ENCODE data around the gene C9orf40.

Gene C9orf40

GRCh38 chr9:74952201-74953151 is at the start of gene C9orf40:
C9orf40 (minus strand) TSS chr9:74952912; CDS start chr9:74952611, 301 bp downstream.
- peaks cover 8% of the 10 kb centered on the region for H3K4me1 ChIP-seq (ENCODE audit: insufficient read depth, low read length)
- H2AFZ ChIP-seq (ENCODE audit: low read depth, low read length): peak within 1 kb of the TSS; percentile 94
- no peaks in the 10 kb centered on the region for H3K36me3 ChIP-seq (ENCODE audit: insufficient read depth, low read length)
- no peaks in the 10 kb centered on the region for H3K9me3 ChIP-seq (ENCODE audit: low read length)
- H3K27me3 ChIP-seq (ENCODE audit: insufficient read depth, low read length): no peaks in the 10 kb centered on the region
- H3K4me3 ChIP-seq (ENCODE audit: low read length): peak within 1 kb of the TSS; percentile 99

DNA sequence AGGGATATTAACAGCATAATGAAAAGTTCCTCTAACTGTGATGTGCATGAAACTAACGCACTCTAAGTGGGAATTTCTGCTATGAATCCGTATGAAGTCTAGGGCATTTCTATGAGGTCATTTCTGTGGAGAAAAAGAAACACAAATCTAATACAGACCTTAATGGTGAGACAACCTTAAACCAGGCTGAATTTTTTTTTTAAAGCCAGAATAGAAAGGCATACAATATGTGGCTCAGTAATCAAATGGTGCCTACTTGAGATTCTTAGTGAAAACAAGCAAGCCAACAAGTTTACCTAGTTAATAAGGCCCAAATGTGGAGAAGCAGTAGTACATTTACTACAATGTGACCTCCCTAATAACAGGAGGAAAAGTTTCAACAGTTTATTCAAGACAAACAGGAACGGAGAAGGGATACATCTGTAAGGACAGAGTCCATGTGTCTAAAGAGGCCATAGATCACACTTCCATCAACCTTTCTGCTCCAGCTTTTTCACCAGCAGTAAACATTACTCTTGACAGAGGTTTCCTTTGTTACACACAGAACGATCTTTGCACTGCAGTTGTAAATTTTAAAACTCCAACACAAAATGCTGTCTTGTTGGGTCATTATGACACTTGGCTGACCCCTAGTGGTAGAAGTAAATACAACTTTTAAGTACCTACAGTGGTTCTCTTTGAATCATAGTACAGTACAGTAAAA is 49.2 kb upstream of the C9orf40 start:
- H2AFZ ChIP-seq (ENCODE audit: low read depth, low read length): no peak overlapping the region
- H3K4me1 ChIP-seq (ENCODE audit: insufficient read depth, low read length): no peaks in the 10 kb centered on the region
- no peaks in the 10 kb centered on the region for H3K9me3 ChIP-seq (ENCODE audit: low read length)
- H3K36me3 ChIP-seq (ENCODE audit: insufficient read depth, low read length): no peaks in the 10 kb centered on the region
- no peaks in the 10 kb centered on the region for H3K27me3 ChIP-seq (ENCODE audit: insufficient read depth, low read length)
- no peak overlapping the region for H3K4me3 ChIP-seq (ENCODE audit: low read length)

- H2AFZ ChIP-seq (ENCODE audit: low read depth, low read length): no peak overlapping the region
Measured at GRCh38 chr9:75000835-75001234, 48.1 kb upstream of the C9orf40 start.

DNA sequence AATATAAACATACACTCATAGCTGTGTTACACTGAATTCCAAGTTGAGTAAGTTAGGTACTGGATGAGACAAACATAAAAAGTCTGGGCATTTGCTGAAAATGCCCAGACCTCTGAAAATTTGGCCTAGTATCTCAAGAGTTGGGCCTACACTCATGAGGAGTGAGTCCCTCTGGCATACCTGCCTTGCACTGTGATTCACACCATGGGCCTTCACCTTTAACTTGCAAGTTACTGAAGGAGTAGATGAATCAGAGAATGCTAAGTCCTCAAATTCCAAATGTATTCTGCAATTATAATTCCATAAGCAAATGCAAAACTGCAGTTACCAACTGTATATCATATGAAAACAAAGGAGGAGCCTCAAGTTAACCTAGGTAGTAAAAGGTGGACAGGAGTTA is 32.3 kb upstream of the C9orf40 start:
- H3K4me1 ChIP-seq (ENCODE audit: insufficient read depth, low read length): peaks cover 4% of the 10 kb centered on the region
- no peaks in the 10 kb centered on the region for H3K27me3 ChIP-seq (ENCODE audit: insufficient read depth, low read length)
- H3K4me3 ChIP-seq (ENCODE audit: low read length): no peak overlapping the region
- peaks cover 4% of the 10 kb centered on the region for H3K36me3 ChIP-seq (ENCODE audit: insufficient read depth, low read length)
- H3K9me3 ChIP-seq (ENCODE audit: low read length): no peaks in the 10 kb centered on the region
- H2AFZ ChIP-seq (ENCODE audit: low read depth, low read length): no peak overlapping the region

More at GRCh38 chr9:75000835-75001234, 48.1 kb upstream of the C9orf40 start:
- Histone ChIP-seq H3K27me3 (ENCODE audit: insufficient read depth, low read length) (no peaks in the 10 kb centered on the region), H3K4me3 (ENCODE audit: low read length) (no peak overlapping the region), H3K36me3 (ENCODE audit: insufficient read depth, low read length) (peaks cover 2% of the 10 kb centered on the region), H3K4me1 (ENCODE audit: insufficient read depth, low read length) (no peaks in the 10 kb centered on the region), H3K9me3 (ENCODE audit: low read length) (no peaks in the 10 kb centered on the region)

- peaks cover 4% of the 10 kb centered on the region for H3K4me1 ChIP-seq (ENCODE audit: insufficient read depth, low read length)
- H3K4me3 ChIP-seq (ENCODE audit: low read length): no peak overlapping the region
- H3K9me3 ChIP-seq (ENCODE audit: low read length): no peaks in the 10 kb centered on the region
- H2AFZ ChIP-seq (ENCODE audit: low read depth, low read length): no peak overlapping the region
- H3K36me3 ChIP-seq (ENCODE audit: insufficient read depth, low read length): peaks cover 4% of the 10 kb centered on the region
- H3K27me3 ChIP-seq (ENCODE audit: insufficient read depth, low read length): no peaks in the 10 kb centered on the region
Measured at GRCh38 chr9:74983709-74984108, 31.0 kb upstream of the C9orf40 start.

DNA sequence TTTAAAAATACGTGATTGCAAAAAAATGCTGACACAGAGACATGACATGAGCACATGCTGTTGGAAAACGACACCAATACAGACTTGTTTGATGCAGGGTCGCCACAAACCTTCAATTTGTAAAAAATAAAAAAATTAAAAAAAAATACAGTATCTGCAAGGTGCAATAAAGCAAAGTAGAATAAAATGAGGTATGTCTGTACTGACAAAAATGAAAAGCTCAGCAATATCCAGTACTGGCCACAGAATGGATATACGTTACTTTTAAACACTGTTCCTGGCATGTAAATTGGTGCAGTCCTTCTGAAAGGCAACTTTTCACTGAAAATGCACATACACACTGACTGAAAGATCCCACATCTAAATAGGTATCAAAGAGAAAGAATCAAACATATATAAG is 27.1 kb upstream of the C9orf40 start:
- H3K4me1 ChIP-seq (ENCODE audit: insufficient read depth, low read length): no peaks in the 10 kb centered on the region
- H3K27me3 ChIP-seq (ENCODE audit: insufficient read depth, low read length): no peaks in the 10 kb centered on the region
- H3K4me3 ChIP-seq (ENCODE audit: low read length): no peak overlapping the region
- H3K36me3 ChIP-seq (ENCODE audit: insufficient read depth, low read length): peaks cover 3% of the 10 kb centered on the region
- H2AFZ ChIP-seq (ENCODE audit: low read depth, low read length): no peak overlapping the region
- no peaks in the 10 kb centered on the region for H3K9me3 ChIP-seq (ENCODE audit: low read length)

DNA sequence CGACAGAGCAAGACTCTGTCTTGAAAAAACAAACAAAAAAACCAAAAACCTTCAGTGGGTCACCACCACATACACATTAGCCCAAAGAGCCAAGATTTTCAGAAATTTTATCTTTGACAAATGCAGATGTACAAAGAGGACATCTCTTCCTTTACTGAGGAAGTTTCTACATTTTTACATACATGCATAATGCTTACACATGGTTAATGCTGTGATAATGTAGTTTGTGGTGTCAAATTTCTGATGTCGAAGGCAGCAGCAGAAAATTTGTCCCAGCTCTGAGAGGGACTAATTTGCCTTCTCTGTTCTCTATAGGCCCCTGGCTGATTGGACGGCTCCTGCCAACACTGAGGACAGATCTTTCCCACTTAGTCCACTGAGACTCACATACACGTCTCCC is 24.6 kb upstream of the C9orf40 start:
- H3K9me3 ChIP-seq (ENCODE audit: low read length): no peaks in the 10 kb centered on the region
- no peaks in the 10 kb centered on the region for H3K27me3 ChIP-seq (ENCODE audit: insufficient read depth, low read length)
- no peak overlapping the region for H2AFZ ChIP-seq (ENCODE audit: low read depth, low read length)

GRCh38 chr9:74975538-74975937 is 22.8 kb upstream of the C9orf40 start:
- H3K9me3 ChIP-seq (ENCODE audit: low read length): no peaks in the 10 kb centered on the region

More for the DNA sequence above, 24.6 kb upstream of the C9orf40 start:
- Histone ChIP-seq H3K36me3 (ENCODE audit: insufficient read depth, low read length) (no peaks in the 10 kb centered on the region), H3K4me1 (ENCODE audit: insufficient read depth, low read length) (no peaks in the 10 kb centered on the region), H3K4me3 (ENCODE audit: low read length) (no peak overlapping the region)

GRCh38 chr9:74974558-74974957 is 21.8 kb upstream of the C9orf40 start:
- Histone ChIP-seq H3K4me3 (ENCODE audit: low read length) (no peak overlapping the region), H3K36me3 (ENCODE audit: insufficient read depth, low read length) (no peaks in the 10 kb centered on the region), H3K9me3 (ENCODE audit: low read length) (no peaks in the 10 kb centered on the region), H3K4me1 (ENCODE audit: insufficient read depth, low read length) (no peaks in the 10 kb centered on the region), H3K27me3 (ENCODE audit: insufficient read depth, low read length) (no peaks in the 10 kb centered on the region), H2AFZ (ENCODE audit: low read depth, low read length) (no peak overlapping the region)

More at GRCh38 chr9:74975538-74975937, 22.8 kb upstream of the C9orf40 start:
- H2AFZ ChIP-seq (ENCODE audit: low read depth, low read length): no peak overlapping the region
- H3K4me1 ChIP-seq (ENCODE audit: insufficient read depth, low read length): no peaks in the 10 kb centered on the region
- no peaks in the 10 kb centered on the region for H3K27me3 ChIP-seq (ENCODE audit: insufficient read depth, low read length)
- H3K36me3 ChIP-seq (ENCODE audit: insufficient read depth, low read length): no peaks in the 10 kb centered on the region
- H3K4me3 ChIP-seq (ENCODE audit: low read length): no peak overlapping the region

- Histone ChIP-seq H2AFZ (ENCODE audit: low read depth, low read length) (no peak overlapping the region), H3K9me3 (ENCODE audit: low read length) (no peaks in the 10 kb centered on the region), H3K27me3 (ENCODE audit: insufficient read depth, low read length) (no peaks in the 10 kb centered on the region), H3K4me3 (ENCODE audit: low read length) (no peak overlapping the region), H3K4me1 (ENCODE audit: insufficient read depth, low read length) (no peaks in the 10 kb centered on the region), H3K36me3 (ENCODE audit: insufficient read depth, low read length) (no peaks in the 10 kb centered on the region)
Measured at GRCh38 chr9:74973714-74974113, 21.0 kb upstream of the C9orf40 start.

DNA sequence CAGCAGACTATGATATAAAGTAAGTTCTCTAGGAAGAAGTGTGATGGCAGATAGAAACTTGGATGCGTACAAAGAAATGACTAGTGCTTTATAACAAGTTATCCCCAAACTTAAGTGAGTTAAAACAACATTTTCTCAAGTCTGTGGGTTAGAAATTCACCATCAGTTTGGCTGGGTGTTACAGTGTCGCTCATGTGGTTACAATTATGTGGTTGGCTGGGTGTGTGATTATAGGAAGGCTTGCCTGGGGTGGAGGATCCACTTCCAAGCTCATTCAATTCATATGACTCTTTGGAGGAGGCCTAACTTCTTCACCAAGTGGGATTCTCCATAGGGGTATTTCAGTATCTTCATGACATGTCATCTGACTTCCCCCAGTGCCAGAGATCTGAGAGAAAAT is 10.3 kb upstream of the C9orf40 start:
- Histone ChIP-seq H2AFZ (ENCODE audit: low read depth, low read length) (no peak overlapping the region), H3K4me1 (ENCODE audit: insufficient read depth, low read length) (no peaks in the 10 kb centered on the region), H3K4me3 (ENCODE audit: low read length) (no peak overlapping the region), H3K9me3 (ENCODE audit: low read length) (no peaks in the 10 kb centered on the region), H3K36me3 (ENCODE audit: insufficient read depth, low read length) (no peaks in the 10 kb centered on the region), H3K27me3 (ENCODE audit: insufficient read depth, low read length) (no peaks in the 10 kb centered on the region)

DNA sequence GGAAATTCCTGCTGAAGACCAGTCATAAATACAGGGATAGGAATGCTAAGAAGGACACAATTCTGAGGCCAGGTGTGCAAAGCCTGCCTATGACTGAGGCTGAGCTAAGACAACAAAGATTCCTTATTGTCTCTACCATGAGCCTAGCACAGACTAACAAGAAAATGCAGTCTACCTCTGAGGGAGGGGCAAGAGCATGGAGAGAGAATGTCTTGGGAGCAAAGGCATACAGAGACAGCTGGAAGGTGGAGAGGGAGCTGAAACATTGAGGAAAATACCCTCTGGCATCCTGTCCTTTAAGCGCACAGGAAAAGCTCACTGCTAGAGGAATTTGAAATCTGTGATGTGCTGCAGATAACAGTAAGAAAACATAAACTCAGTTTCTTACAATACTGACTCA is 8.8 kb upstream of the C9orf40 start:
- H2AFZ ChIP-seq (ENCODE audit: low read depth, low read length): no peak overlapping the region
- H3K36me3 ChIP-seq (ENCODE audit: insufficient read depth, low read length): no peaks in the 10 kb centered on the region
- H3K4me1 ChIP-seq (ENCODE audit: insufficient read depth, low read length): no peaks in the 10 kb centered on the region
- no peaks in the 10 kb centered on the region for H3K9me3 ChIP-seq (ENCODE audit: low read length)
- H3K4me3 ChIP-seq (ENCODE audit: low read length): no peak overlapping the region
- H3K27me3 ChIP-seq (ENCODE audit: insufficient read depth, low read length): no peaks in the 10 kb centered on the region

- no peak overlapping the region for H2AFZ ChIP-seq (ENCODE audit: low read depth, low read length)
- no peak overlapping the region for H3K4me3 ChIP-seq (ENCODE audit: low read length)
- H3K9me3 ChIP-seq (ENCODE audit: low read length): no peaks in the 10 kb centered on the region
- no peaks in the 10 kb centered on the region for H3K27me3 ChIP-seq (ENCODE audit: insufficient read depth, low read length)
- H3K4me1 ChIP-seq (ENCODE audit: insufficient read depth, low read length): no peaks in the 10 kb centered on the region
- no peaks in the 10 kb centered on the region for H3K36me3 ChIP-seq (ENCODE audit: insufficient read depth, low read length)
Measured at GRCh38 chr9:74960561-74960960, 7.8 kb upstream of the C9orf40 start.
